Stimulated activated CD8-positive, alpha-beta memory T cell treated with anti-CD3 and anti-CD28 coated beads, Interleukin-15, amount 100 ng/mL, for 48 hours (primary cell): ENCODE results near the gene SNRPE.

Experiments used
- DNase-seq, 2 donors: peaks; one replicate each; pipeline ENCODE4 v3.0.0-alpha.2; 2020; ENCODE audit warnings: low read depth in 2 of 2

Gene SNRPE

DNA sequence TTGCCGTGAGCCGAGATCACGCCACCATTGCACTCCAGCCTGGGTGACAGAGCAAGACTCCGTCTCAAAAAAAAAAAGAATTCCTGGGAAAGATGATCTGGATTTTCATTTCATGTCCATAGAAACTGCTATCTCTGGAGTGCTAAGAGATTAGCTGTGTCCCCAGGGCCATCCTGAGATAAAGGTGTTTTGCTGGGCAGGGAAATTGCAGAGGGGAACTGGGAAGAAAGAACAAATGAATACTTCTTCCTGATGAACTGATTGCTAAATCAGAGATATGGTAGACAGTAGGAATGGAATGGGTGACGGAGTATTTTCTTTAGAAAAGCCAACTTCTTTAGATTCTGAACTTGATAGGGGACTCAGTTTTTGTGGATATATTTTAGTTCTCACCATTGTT is 19.2 kb downstream of the SNRPE start:
- DNase-seq: no peak

DNA sequence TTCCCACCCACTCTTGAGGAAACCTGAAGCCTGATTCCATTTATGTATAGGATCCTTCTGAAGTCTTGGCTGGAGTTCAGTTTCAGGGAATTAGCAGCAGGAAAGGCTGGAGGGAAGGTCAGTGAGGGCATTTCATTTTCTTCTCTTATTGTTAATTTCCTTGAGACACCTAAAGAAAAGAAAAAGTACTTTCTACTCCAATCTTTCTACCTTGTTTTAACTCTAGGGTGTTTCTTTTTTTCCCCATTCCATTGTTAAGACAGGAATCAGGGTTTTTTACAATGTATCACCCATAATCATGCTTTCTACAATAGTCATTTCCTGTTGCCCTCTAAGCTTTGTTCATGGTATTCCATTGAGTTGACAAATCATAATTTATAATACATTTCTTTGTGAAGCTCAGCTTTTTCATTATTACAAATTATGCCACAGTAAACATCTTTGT is 27.4 kb downstream of the SNRPE start:
- no peak for DNase-seq

GRCh38 chr1:203891950-203892349 is 30.6 kb downstream of the SNRPE start:
- no peak for DNase-seq

DNA sequence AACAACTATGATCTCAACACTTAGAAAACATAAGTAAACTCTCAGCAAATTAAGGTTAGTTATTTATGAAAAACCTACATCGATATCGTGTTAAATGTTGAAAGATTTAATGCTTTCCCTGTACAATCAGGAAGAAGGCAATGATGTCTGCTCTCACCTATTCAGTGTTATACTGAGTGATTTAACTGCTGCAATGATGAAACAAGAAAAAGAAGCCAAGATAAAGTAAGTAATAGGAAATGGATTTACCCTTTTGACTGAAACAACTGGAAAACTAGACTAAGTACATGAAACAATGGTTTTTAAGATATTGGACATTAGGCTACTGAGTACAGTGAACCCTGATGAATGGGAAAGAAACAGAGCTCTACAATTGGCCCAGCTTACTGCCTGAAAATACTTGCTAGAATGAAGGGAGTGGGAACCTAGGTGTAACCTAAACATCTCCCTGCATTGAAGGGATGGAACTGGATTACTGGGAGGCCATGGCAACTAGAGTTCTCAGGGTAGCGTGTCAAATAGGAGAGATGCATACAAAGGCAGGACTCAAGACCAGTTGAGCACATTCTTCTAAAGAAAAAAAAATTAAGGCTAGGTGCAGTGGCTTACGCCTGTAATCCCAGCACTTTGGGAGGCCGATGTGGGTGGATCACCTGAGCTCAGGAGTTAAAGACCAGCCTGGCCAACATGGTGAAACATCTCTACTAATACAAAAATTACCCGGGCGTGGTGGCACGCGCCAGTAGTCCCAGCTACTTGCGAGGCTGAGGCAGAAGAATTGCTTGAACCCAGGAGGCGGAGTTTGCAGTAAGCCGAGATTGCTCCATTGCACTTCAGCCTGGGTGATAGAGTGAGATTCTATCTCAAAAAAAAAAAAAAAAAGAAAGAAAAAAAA is 37.3 kb downstream of the SNRPE start:
- no peak for DNase-seq

DNA sequence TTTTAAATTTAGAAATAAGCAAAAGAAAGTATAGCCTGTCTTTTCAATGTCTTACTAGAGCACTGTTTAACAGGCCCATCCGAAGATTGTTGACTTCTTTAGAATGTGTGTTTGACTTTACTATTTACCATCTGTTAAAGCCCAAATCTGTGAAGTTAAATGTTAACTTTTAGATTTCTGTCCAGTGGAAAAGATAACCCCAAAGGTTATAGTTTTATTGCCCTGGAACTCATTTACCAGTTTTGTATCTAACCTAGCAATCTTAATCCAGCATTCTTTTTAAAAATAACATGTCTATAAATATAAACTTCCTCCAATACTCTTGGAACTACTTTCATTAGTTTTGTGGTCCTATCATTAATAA is 37.9 kb downstream of the SNRPE start:
- DNase-seq: no peak

DNA sequence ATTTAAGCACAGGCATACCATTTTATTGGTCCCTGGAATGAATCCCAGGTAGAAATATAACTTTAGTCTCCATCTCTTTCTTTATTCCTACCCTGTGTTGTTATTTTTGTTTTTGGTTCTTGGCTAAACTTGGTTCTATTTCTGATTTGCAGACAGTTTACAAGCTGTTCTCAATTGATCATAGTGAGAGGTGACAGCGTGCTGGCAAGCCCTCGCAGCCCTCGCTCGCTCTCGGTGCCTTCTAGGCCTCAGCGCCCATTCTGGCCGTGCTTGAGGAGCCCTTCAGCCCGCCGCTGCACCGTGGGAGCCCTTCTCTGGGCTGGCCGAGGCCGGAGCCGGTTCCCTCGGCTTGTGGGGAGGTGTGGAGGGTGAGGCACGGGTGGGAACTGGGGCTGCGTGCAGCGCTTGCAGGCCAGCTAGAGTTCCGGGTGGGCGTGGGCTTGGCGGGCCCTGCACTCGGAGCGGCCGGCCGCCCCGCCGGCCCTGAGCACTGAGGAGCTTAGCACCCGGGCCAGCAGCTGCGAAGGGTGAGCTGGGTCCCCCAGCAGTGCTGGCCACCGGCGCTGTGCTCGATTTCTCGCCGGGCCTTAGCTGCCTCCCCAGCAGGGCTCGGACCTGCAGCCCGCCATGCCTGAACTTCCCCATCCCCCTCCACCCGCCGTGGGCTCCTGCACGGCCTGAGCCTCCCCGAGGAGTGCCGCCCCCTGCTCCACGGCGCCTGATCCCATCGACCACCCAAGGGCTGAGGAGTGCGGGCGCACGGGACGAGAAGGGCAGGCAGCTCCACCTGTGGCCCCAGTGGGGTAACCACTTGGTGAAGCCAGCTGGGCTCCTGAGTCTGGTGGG is 38.7 kb downstream of the SNRPE start:
- DNase-seq: no peak

DNA sequence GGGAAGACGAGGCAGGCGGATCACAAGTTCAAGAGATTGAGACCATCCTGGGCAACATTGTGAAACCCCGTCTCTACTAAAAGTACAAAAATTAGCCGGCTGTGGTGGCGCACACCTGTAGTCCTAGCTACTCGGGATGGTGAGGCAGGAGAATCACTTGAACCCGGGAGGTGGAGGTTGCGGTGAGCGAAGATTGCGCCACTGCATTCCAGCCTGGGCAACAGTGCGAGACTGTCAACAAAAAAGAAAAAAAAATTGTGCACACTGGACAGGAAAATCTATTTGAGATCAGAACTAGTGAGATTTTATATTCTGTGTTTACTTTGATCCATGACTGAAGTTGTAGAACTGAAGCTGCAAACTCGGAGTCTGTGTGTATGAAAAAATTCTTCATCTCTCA is 40.2 kb downstream of the SNRPE start:
- no peak for DNase-seq

- DNase-seq: no peak
Observed at GRCh38 chr1:203905275-203905674, 43.9 kb downstream of the SNRPE start.

GRCh38 chr1:203906932-203907331 is 45.5 kb downstream of the SNRPE start:
- DNase-seq: no peak

GRCh38 chr1:203907901-203908300 is 46.5 kb downstream of the SNRPE start:
- DNase-seq: no peak

GRCh38 chr1:203911806-203912205 is 50.4 kb downstream of the SNRPE start:
- DNase-seq: no peak

DNA sequence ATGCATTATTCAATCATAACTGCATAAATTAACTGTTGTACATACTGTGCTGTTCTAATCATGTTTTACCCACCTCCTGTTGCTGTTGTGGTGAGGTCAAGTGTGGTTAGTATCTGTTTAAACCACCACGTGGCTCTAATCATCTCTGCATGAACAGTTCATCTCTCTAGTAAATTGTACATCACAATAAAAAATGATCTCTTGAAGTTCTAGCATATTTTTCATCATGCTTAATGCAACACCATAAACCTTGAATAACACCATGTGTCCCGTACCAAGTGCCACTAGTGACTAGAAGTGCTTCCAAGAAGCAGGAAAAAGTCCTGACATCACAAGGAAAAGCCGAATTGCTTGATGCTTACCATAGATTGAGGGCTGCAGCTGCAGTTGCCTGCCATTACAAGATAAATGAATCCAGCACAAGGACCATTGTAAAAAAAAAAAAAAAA is 51.7 kb downstream of the SNRPE start:
- DNase-seq: no peak

DNA sequence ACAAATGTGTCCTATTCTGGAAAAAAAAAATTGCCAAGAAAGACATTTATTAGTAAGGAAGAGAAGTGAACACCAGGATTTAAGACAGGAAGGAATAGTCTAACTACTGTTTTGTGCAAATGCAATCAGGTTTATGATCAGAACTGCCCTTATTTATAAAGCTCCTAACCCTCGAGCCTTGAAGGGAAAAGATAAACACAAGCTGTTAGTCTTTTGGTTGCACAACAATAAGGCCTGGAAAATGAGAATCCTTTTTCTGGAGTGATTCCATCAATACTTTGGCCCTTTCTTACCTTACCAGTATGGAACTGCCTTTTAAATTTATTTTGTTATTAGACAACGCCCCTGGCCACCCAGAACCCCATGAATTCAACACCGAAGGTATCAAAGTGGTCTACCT is 52.9 kb downstream of the SNRPE start:
- DNase-seq: no peak

GRCh38 chr1:203915811-203916210 is 54.4 kb downstream of the SNRPE start:
- DNase-seq: no peak

DNA sequence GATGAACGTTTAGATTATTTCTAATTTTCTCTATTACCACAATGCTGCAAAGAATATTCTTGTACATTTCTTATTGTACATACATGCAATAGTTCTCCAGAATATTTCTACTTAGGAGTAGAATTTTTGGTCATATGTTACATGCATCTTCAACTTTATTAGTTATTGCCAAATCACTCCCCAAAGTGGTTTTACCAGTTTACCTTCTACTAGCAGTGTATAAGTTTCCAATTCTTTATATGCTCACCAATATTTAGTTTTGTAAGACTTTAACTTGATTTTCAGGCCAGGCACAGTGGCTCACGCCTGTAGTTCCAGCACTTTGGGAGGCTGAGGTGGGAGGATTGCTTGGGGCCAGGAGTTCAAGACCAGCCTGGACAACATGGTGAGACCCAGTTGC is 55.4 kb downstream of the SNRPE start:
- no peak for DNase-seq
